Measurements from ENCODE around the gene HIKESHI. TPM values are rescaled to one million over a fixed set of nuclear protein-coding genes. Genes with fewer than 3 reads are reported as not detected.
A peak's percentile ranks its signal among the peaks of the same experiment; 100 is the strongest.

Gene HIKESHI
- total and polyA plus RNA-seq, 2 experiments from 2014 or later, result 71.2 to 162 TPM

- peak; percentile 35 for DNase-seq (ENCODE audit: low spot score)
- no peaks in the 10 kb centered on the region for H3K9me2 ChIP-seq (ENCODE audit: insufficient read depth)
- Mint-ChIP-seq H3K4me3 (no peak overlapping the region), H3K36me3 (ENCODE audit: low read depth) (peaks cover 6% of the 10 kb centered on the region; the same call in 2 of the 3 replicates), H3K27ac (0 out of 2 replicates have a peak overlapping the region, but pooled peaks have one; percentile 12), H3K27me3 (ENCODE audit: insufficient read depth, low read depth, poor library complexity) (peaks cover 3% of the 10 kb centered on the region), H3K9me3 (peaks cover 3% of the 10 kb centered on the region; the same call in 1 of the 3 replicates), H3K4me1 (peaks cover 13% of the 10 kb centered on the region)
- no peak overlapping the region for H3K27ac ChIP-seq (ENCODE audit: low read depth)
- H3K79me2 ChIP-seq (replicated peaks; ENCODE audit: insufficient read depth), result no peaks in the 10 kb centered on the region
- no peak overlapping the region for H2AFZ ChIP-seq
- no peaks in the 10 kb centered on the region for H3K36me3 ChIP-seq (ENCODE audit: insufficient read depth)
- no peak for ATAC-seq
- H3K4me3 ChIP-seq, result no peak overlapping the region
- no peaks in the 10 kb centered on the region for H3K27me3 ChIP-seq (ENCODE audit: insufficient read depth)
- TF ChIP-seq POLR2AphosphoS5 (IDR thresholded peaks at IDR 0.05; ENCODE audit: low read depth) (no peak), REST (IDR thresholded peaks at IDR 0.05; ENCODE audit: unreplicated experiment) (no peak), ZNF114 (CRISPR knock-in tag; IDR thresholded peaks at IDR 0.05) (no peak), CTCF (conservative IDR thresholded peaks at IDR 0.05; ENCODE audit: low read depth in 2 of 2) (no peak), ZNF462 (CRISPR knock-in tag; IDR thresholded peaks at IDR 0.05) (no peak), CREB1 (CRISPR knock-in tag; IDR thresholded peaks at IDR 0.05; ENCODE audit: low read depth) (no peak), ETS1 (IDR thresholded peaks at IDR 0.05) (no peak), ZNF331 (CRISPR knock-in tag; IDR thresholded peaks at IDR 0.05; ENCODE audit: low read depth) (no peak), JUNB (IDR thresholded peaks at IDR 0.05; ENCODE audit: unreplicated experiment) (no peak), NANOG (IDR thresholded peaks at IDR 0.05; ENCODE audit: borderline replicate concordance) (no peak), EZH2 (IDR thresholded peaks at IDR 0.05; ENCODE audit: low read depth, unreplicated experiment) (no peak), STAT1 (IDR thresholded peaks at IDR 0.05; ENCODE audit: unreplicated experiment) (no peak), EZH2phosphoT487 (IDR thresholded peaks at IDR 0.05; ENCODE audit: unreplicated experiment) (no peak)
- no peaks in the 10 kb centered on the region for H4K20me1 ChIP-seq (replicated peaks; ENCODE audit: insufficient read depth)
- H3F3A ChIP-seq (replicated peaks; ENCODE audit: low read depth), result no peaks in the 10 kb centered on the region
- H3K4me1 ChIP-seq (ENCODE audit: insufficient read depth), result peaks cover 11% of the 10 kb centered on the region
- no peak overlapping the region for H3K4me2 ChIP-seq
These were observed 69.0 kb downstream of the HIKESHI start for GRCh38 chr11:86370922-86371594.
